AG09319 (cell line): ENCODE measurements around the gene RPS14.

Experiments used
- DNase-seq: peaks from one replicate; pipeline ENCODE4 v3.0.0-alpha.2; 2010; ENCODE audit warnings: low read depth; ENCODE audit errors: extremely low read depth
- TF ChIP-seq, protein P1 (sequence below): IDR thresholded peaks from 2 replicates; pipeline ENCODE4 v1.5.1; 2011; ENCODE audit warnings: low read depth, mild to moderate bottlenecking, inconsistent platforms, low read length, moderate library complexity

Gene RPS14

DNA sequence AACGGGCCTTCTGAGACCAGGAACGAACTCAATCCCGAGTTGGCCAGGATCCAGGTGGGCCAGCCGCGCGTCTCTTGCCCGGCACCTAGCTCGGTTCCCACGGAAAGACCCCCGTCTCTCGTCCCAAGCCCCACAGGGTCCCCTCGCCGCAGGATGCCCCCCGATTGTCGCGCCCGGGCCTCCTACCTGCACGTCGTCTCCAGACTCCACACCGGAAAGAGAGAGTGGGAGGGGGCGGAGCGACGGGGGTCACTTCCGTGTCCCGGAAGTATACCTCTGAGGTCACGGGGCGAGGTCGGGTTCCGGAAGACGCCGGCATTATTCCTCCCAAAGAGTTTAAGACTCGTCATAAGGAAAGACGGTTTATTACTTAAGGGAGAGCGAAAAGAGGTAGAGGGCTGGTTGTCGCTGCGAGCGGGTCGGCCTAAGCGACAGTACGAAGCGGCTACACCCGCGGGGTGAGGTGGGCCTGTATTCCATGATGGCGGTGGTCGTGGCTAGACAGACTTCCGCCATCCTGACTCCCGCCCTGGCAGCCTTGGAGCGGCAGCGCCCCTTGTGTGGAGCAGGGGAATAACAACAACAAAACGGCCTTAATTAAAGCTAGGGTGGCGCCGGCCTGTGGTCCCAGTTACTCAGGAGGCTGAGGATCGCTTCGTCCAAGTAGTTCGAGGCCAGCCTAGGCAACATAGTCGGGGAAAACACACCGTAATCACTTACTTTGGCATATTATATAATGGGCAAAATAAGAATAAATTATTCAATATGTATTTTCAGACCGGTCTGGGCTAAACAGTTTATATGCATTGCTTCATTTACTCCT, at the start of gene RPS14:
Gene RPS14, minus strand, starts transcription at position 223 of the 823 bp plus-strand sequence. CDS start 2,006 bp downstream, outside the sequence.
- TF ChIP-seq, protein P1, sequence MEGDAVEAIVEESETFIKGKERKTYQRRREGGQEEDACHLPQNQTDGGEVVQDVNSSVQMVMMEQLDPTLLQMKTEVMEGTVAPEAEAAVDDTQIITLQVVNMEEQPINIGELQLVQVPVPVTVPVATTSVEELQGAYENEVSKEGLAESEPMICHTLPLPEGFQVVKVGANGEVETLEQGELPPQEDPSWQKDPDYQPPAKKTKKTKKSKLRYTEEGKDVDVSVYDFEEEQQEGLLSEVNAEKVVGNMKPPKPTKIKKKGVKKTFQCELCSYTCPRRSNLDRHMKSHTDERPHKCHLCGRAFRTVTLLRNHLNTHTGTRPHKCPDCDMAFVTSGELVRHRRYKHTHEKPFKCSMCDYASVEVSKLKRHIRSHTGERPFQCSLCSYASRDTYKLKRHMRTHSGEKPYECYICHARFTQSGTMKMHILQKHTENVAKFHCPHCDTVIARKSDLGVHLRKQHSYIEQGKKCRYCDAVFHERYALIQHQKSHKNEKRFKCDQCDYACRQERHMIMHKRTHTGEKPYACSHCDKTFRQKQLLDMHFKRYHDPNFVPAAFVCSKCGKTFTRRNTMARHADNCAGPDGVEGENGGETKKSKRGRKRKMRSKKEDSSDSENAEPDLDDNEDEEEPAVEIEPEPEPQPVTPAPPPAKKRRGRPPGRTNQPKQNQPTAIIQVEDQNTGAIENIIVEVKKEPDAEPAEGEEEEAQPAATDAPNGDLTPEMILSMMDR, result peak; percentile 80
- peak; percentile 72 for DNase-seq

- no peak for DNase-seq
Measured at GRCh38 chr5:150498971-150499370, 49.4 kb upstream of the RPS14 start.

DNA sequence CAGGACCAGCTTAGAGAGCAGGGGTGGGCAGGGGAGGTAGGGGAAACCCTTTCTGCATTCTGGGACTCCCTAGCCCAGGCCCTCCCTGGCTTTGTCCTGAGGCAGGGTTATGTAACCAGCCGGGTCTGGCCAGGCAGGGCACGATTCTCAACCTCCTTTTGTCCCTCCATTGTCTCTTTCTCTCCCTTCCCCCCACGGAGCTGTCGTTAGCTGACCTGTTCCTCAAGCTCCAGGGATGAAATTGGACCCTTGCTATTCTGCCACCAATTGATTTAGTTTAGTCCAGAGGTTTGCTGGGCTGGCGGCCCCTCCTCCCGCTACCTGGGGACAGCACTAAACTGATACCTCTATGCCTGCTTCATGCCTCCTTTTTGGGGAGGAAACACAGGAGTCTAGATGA, 49.0 kb upstream of the RPS14 start:
- DNase-seq, result no peak
- TF ChIP-seq, protein P1, result no peak

More at GRCh38 chr5:150498971-150499370, 49.4 kb upstream of the RPS14 start:
- TF ChIP-seq, protein P1, result no peak

- TF ChIP-seq, protein P1, result no peak
- no peak for DNase-seq
Measured at GRCh38 chr5:150497989-150498317, 48.4 kb upstream of the RPS14 start.

DNA sequence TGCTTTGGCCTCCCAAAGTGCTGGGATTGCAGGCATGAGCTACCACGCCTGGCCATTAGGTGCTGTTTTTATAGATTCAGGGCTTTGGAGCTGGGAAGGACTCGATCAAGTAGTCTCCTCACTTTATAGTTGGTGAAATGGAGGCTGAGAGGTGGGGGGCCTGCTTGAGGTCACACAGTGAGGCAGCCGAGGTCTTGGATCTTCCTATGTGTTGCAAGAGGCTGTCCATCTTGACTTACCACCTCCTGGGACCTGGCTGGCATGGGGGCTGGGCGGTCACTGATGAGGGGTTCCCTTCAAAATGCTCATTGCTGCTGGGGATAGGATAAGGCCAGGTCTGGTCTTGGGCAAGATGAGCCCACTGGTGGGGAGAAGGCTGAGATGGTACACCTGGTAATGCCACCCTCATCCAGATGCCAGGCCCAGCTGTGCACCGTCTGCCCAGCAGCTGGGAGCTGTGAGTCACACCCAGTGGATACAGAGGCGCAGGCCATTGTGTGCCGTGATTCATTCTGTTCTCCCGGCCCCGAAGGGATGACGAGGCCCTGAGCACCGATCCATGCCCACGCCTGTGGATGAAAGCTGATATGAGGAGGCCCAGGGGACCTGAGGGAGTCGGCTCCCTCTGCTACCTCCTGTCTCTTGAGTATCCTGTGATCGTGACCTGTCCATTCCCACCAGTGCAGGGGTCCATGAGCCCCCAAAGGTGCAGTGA, 47.9 kb upstream of the RPS14 start:
- no peak for DNase-seq
- TF ChIP-seq, protein P1, result no peak; the same call in 1 of the 2 replicates

- TF ChIP-seq, protein P1, result no peak
- no peak for DNase-seq
Measured at GRCh38 chr5:150496534-150496933, 47.0 kb upstream of the RPS14 start.

DNA sequence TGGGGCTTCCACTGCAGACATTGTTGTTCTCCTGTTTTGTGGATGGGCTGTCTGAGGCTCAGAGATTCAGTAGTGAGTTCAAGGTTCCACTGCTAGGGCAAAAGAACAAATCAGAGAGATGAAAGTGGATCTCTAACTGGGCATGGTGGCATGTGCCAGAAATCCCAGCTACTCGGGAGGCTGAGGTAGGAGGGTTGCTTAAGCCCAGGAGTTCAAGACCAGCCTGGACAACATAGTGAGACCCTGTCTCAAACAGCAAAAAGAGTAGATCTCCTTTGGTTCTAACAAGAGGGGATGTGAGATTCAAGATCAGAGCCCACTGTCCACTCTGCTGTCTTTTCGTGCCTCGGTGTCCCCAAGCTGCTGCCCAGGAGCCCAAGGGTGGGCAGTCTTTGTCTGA, 46.6 kb upstream of the RPS14 start:
- DNase-seq, result no peak
- TF ChIP-seq, protein P1, result no peak
